ENCODE results near the gene PPP3CA.

The PPP3CA gene

DNA sequence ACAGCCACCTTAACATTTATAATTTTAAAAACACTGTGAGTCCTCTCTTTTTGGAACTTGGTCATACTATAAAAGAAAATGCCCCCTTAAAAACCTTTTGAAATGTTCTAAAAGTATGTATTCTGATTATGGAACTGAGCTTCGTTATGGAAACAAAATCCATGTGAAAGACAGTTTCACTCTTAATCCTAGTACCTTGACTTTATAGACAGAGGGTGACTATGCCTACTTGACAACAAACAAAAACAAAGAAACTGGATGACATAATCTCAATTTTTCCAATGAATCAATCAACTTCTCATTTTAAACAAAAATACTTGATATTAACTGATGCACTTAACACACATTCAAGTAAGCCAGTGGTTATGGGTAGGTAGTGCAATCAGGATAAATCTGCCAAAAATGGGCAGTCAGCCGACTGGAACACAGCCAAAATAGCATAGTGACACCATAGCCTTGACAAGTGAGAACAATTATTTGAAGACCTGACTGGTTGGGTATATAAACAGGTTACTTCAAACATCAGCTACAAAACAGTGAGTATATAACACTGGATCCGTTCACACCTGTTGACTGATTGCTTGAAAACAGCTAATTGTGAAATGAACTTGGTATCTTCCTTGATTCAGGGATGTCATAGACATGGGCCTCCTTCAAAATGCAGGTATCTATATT is 265.5 kb downstream of the PPP3CA start:
- DNase-seq, result no peak

DNA sequence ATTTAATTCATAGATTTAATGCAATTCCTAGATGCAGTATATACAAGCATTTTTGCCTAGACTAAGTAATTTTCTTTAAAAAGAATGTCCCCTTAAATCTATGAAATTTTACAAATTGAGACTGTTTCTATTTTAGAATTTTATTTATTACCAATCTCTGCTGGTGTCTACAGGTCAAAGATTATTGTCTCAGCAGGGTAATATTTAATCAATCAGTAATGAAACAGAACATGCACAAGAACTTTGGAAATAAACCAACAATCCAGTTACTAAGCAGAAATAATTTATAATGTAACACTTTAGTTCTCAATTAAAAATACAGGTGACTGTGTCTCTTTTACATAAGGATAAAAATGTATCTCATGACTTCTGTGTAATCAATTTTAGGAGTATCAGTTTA is 266.2 kb downstream of the PPP3CA start:
- no peak for DNase-seq

DNA sequence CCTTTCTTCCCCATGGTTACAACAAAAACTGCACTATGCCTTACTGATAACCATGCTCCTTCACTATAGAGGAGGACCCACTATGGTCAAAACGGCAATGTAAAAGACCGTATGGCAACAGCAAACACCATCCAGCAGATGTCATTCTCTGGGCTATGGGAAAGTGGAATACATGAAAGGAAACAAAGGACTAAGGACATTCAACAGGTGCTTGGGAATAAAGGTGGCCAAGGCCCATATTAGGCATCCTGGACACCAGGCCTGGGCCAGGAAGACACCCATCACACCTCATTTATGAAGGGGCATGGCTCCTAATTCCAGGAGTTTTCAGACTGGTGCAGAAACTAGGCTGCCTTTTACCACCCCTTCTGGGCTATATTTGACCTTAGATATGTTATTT is 268.4 kb downstream of the PPP3CA start:
- DNase-seq, result no peak

DNA sequence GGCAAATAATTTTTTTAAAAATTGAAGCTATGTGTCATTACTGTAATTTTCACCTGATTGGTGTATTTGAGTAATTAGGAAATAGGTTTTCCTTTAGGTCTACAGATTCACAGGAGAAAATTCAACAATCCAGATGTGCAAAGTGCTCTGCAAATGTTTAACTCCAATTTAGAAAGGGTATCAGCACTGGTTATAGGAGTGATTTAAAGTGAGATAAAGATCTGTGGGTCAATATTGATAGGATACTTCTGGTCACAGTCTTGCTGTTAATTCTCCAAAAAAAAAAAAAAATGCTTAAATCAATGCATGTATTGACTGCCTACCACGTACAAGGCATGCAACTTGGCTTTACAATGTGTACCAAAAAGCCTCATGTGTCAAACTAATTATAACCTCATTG is 271.3 kb downstream of the PPP3CA start:
- DNase-seq, result no peak

DNA sequence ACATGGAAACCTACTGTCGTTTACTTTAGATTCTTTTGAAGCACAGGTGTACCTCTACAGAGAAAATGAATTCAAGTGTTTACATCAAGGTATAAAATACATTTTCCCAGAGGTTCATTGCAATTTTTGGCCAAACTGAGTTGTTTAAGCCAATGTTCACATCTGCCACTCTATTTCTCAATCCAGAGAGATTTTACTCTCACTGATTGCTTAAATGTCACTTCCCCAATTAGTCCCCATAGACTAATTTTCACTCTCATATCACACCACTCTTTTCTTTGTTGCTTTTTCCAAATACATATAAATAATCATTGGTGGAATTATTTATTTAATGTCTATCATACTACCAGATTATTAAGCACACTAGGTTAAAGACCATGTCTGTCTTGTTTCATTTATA is 271.8 kb downstream of the PPP3CA start:
- DNase-seq, result no peak

DNA sequence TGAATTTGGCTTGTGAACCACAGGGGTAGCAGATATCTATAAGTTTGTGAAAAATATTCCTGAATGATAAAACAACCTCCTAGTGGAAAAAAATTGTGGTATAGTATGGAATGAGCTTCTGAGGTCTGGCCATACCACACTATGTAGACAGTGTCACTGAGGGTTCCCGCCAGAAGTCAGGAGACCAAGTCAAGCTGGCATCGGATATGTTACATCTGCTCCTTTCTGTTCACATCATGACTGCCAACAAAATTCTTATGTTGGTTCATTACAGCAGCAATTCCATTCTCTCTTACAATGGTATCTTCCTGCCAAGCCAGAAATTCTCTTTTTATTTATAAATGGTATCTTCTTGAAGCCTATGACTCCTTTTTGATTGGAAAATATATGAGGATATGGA is 273.0 kb downstream of the PPP3CA start:
- DNase-seq, result no peak

DNA sequence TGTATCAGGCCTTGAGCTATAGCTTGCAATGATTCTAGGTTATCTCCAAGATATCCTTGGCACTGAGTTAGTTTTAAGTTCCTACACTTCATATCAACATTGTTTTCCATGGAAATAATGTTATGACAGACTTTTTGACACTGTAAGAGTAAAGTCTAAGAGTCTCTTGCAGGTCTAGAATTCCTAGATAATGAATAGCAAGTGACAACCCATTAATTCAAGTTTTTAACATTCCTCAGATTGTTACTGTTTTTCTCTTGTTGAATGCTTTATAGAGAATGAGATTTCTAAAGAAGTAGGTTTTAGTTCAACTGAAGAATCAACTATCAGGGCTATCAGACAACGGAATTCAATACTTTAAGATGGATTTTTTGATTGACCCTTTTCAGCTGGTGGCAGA is 276.1 kb downstream of the PPP3CA start:
- no peak for DNase-seq

DNA sequence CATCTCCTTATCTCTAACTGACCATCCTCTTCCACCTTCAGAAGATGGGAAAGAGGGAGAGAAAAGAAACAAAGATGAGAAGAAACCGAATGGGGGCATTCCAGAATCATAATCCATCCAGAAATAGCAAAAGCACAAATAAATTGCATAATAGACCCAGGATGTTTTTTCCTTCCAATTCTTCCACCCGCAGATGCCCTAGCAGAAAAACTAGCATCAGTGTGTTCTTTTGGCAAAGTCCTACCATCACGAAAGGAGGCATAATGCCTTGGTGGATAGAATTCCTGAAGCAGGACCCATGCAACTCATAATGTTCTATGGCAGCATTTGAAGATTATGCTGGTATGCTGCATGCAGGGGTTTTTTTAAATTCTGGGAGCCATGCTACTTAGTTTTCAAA is 279.2 kb downstream of the PPP3CA start:
- no peak for DNase-seq

DNA sequence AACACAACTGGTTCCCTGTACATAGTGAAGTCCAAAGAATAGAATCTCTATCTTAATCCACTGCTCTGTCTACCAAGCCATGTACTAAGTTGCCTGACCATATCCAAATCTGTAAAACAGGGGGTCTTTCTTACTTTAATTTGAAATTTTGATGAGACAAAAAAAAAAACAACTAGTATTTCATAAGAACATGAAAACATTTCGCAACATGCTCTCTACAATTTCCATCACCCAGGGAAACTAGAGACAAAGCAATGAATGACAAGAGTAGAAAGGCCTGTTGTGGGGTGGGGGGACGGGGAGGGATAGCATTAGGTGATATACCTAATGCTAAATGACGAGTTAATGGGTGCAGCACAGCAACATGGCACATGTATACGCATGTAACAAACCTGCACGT is 279.9 kb downstream of the PPP3CA start:
- DNase-seq, result no peak

DNA sequence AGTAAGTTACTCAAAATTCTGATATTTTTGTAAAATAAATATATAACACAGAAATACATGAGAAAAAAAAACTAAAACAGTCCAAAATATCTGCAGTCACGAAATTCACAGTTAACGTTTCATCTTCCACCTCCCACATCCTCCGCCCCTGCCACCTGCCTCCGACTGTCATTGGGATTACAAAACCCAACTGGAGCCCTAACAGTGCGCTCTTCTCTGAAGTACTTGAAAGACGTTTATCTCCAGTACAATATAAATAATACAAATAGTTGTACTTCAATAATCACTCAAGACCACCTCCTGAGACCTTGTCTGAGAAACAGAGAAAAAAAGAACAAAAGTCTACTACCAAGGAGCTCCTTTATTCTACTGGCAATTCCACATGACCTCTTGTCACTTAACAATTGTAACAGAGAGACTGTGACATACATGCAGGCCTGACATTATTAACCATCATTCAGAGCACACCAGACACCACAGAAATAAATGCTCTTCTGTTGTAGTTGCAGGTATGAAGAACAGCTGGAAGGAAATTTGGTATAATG is 280.6 kb downstream of the PPP3CA start:
- DNase-seq, result no peak

DNA sequence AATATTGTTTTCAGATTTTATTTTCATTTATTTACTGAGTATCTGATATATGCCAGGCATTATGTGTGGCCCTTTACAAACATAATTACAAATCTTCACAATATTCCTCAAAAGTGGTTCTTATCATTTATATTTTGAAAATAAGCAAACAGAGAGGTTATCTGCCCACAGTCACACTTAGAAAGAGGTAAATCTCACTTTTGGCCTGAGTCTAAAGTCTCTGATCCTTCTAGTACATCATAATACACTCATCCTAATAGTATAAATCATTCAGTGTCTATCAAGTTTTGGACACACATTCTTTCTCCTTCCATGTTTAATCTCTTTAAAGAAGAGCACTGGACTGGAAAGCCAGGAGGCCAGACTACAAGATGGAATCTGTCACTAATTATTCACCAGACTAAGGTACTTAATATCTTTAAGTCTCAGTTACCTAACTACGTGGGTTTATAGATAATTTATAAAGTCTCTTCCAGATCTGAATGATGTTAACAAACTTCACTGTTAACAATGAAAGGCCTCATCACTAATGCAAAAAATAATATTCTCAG is 281.3 kb downstream of the PPP3CA start:
- DNase-seq, result no peak

DNA sequence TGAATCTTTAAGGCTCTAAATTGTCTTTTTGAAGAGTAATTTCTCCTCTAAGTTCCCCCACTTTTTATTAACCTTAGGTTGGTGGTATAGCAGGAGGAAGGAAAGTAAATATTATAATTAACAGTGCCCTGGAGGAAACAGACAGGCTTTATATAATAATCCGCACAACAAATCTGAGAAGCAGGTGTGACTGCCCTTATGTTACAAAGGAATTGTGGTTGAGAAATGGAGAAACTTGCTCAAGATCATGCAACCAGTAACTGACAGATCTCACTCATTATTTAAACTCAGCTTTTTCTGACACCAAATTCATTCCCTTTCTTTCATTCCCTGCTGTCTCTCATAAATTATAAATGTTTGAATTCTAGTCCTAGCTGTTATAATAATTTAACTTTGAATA is 282.0 kb downstream of the PPP3CA start:
- no peak for DNase-seq

DNA sequence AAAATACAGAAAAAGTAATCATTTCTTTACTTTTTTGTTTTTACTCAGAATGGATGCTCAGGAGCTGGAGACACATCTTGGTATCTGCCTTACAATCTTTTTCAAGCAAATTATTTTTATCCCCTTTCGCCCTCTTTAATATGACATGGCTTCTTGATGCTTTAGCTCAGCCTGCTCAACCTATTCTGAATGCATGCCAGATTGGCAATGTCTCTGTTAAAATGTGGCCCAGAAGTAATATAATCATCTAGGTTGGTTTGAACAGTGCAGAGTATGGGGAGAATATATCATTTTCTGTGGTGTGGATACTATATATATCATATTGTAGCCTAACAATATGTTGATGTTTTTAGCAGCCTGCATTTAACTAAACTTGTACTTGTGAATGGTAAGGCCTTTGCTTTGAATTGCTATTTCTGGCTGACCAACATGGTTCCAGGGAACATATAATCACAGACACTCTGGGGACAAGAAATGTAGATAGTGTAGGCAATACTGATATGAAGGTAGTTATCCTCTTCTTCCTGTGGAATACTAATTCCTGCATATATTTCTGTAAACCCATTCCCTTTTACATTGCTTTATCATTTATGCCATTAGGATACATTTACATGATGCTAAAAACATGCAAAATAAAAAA is 282.7 kb downstream of the PPP3CA start:
- DNase-seq, result no peak

DNA sequence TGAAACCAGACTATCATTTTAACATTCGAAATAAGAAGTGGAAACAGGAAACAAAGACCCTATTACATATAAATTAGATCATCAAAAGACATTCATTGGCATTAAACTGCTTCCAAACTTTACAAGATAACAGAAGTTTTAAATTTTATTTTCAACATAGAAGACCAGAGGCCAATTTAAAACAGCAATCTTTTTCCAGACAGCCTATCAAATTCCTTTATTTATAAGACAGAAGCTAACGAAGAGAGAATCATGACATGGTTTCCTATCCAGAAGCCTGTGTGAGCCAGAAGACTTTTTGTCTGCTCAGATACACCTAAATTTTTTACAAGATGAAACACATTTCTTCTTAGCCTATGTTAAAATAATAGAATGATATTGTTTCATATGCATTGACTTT is 291.9 kb downstream of the PPP3CA start:
- DNase-seq, result no peak

DNA sequence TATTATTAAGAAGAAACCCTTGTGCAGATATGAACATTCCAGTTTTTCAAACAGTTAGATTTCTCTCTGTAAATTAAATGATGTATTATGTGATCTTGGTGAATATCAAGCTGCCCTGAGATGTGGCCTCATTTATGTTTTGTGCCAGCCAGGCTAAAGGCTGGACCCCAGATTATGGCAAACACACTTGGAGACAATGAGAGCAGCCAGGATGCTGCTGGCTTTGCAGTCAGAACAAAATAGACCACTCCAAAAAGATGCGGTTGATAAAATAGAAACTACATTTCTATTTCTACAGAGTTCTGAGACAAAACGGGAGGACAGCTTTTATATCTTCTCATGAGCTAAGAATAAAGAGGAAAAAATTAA is 296.5 kb downstream of the PPP3CA start:
- no peak for DNase-seq

DNA sequence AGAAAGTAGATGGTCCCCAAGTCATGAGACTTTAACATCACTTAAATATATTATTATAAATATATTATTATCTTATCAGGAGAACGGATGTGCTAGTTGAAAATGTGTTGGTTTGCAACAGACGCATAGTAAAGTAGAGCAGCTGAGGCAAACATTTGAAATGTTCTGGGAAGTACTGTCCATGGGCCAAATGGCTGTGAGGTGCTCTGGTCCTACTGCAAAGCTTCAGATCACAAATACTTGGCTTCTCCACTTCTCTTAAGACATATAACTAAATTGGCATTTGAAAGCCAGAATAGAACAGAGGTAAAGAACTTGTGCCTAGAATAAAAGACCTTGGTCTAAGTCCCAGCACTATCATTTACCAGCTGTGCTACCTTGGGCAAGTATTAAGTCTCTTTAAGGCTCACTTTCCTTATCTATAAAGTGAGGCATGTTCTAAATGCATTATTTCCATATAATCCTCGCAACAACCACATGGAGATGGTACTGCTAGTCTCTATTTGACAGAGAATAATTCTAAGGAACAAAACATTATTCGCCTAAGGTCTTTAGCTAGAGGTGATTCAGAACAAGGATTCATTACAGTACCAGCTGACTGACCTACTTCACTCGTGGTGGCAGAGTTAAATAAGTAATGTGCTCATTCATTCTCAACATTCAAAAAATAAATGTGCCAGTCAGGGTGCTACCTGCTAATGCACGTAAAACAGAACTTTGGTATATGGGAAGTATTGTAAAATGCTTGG is 297.1 kb downstream of the PPP3CA start:
- DNase-seq, result no peak

DNA sequence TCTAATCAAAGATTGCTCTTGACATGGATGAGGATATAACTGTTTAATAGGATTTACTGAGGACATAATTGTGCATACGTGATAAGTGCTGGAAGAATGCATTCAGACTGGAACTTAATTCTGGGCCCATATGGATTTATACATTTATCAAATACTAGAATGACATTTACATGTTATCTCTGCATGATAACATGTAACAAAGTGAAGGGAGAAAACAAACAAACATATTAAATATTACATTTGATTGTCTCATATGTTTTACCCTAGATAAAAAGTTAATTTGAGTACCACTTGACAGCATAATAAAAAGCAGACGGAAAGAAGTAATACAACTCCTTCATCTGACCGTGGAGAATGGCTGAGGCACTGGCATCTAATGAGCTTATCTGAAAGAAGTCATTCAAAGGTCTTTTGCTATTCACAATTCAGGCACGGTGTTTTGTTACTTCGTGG is 297.8 kb downstream of the PPP3CA start:
- no peak for DNase-seq

DNA sequence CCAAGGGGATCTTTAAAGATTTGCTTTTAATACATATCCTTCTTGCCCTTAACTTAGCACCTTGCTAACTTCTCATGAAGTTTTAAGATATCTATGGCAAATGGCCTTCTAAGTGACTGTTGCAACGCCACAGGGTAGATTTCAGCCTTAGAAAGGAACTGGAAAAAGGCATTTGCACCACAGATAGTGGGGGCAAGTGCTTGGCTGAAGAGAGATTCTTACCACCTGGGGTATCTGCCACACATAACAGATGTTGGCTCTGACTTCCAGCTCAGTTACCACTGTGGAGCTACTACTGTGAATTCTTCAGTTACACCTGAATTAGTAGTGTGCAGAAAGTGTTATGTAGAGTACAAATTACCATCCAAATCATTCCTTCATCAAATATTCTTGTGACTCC is 302.6 kb downstream of the PPP3CA start:
- no peak for DNase-seq

DNA sequence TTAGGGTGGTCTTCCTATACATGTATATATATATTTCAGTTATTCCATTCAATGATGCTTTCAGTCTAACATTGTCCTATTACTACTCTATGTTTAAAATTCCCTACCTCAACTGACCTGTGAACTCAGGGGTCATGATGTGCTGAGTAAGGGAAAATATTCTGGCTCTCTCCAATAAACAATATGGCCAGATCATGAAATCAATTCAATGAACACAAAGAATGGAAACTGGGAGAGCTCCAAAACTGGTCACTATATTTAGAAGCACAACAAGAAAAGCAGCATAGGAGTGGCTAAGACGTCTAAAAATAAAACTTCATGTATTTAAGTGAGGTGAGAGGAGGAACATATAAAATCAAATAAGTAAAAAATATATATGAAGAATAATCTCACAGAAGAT is 304.5 kb downstream of the PPP3CA start:
- no peak for DNase-seq

DNA sequence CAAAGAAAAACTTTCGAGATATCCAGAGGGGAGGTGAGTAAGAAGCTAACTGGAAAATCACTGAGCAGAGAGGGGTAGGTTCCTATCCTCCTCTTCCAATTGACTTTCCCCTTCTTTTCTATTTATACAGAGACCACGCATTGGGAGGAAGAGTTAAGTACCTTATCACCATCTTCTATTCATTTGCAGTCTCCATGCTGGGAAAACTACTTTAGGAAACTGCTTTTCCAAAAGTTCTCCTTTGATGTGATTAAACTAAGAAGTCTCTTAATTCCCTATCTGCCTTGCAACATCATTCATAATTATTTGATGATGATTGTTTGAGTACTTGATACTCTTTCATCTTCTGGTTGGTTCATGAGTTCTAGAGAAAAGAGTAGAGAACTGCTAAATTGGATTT is 306.6 kb downstream of the PPP3CA start:
- DNase-seq, result no peak

DNA sequence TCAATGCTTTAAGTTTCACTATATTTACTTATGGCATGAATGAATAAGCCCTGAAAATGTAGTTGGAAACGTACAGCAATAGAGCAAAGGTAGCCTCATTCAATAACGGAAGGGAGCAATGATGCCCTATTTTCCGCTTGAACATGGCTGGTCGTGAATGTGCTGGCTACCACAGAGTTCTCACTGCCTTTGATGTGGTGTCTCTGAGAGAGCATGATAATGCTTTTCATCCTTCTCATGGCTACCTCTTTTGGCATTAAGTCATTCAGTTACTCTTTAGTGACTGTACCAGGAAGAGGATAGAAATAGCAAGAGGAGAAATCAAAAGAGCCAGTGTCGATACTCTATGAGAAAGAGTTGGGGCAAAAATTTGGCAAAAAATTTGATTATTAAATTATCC is 308.0 kb downstream of the PPP3CA start:
- no peak for DNase-seq

DNA sequence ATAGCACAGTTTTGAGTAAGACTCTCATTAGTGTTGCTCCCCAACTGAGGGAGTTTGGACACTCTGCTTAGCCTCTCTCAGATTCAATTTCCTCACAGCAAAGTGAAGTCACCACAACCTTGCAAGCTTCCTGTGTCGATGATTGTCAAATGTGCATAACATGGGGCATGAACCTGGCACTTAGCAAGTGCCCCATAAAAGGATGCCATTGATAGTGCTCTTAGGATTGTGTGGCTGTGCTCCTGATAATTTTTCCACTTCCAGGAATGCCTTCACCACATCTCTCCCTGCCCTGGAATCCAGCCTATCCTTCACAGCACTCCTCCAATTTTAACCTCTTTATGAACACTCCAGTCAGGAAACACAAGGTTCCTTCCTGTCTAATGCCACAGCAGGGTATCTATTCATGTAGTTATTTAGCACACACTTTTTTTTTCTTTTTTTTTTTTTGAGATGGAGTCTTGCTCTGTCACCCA is 309.4 kb downstream of the PPP3CA start:
- no peak for DNase-seq

DNA sequence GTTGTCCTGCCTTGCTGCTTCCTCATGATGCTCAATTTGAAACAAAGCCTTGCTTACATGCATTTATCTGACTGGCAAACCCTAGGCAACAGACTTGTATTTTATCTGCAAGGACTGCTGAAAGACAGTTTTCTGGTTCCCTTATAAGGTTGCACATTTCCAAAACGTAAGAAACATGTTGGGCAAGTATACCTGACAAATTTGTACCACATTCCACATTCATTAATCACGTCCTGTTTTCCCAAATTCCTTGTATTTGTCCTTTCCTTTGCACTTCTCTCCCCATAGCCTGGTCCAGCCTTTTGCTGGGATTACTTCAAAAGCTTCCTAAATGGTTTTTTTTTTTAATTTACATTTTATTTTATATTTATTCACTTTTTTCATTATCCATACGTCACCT is 310.1 kb downstream of the PPP3CA start:
- no peak for DNase-seq

DNA sequence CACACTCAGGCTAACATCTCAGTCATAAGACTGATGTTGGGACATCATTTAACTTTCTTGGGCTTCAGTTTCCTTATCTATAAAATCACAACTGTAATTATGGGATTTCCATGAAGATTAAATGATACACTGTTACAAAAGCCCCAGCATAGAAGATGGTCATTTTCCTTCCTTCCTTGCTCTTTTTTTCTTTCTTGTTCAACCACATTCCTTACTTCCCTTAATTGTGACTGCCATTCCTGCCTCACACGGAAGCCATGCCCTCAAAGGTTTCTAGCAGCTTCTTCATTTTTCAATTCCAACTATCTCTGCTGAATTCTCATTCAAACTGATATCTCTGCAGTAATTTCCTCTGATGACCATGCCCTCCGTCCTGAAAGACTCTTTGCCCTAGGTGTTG is 311.8 kb downstream of the PPP3CA start:
- no peak for DNase-seq

Data from stimulated activated naive CD4-positive, alpha-beta T cell (primary cell).